A549 (cell line): Measurements from ENCODE around the gene EPHA5.

ENCODE experiments used
- CEBPB ChIP-seq, 2 experiments: fragments of >200 bp in 1 of 2; sonication (Bioruptor Twin) in 1 of 2; formaldehyde crosslinking in 1 of 2; IDR thresholded peaks; 2 replicates each; pipeline ENCODE4 v1.6.1; 2012 to 2016
- EP300 ChIP-seq, 2 experiments: fragments of >200 bp; sonication (Bioruptor Twin); formaldehyde crosslinking; IDR thresholded peaks; 2 replicates in 1 of 2; 3 replicates in 1 of 2; pipeline ENCODE4 v1.6.1; 2016 to 2017
- FOSL2 ChIP-seq, 2 experiments: fragments of 450-650 bp in 1 of 2; fragments of >200 bp in 1 of 2; sonication (Bioruptor Twin) in 1 of 2; formaldehyde crosslinking; IDR thresholded peaks; 2 replicates each; pipeline versions ENCODE4 v1.5.0 to v1.6.1; 2016 to 2020; ENCODE audit warnings: mild to moderate bottlenecking in 1 of 2, moderate library complexity in 1 of 2
- HDAC2 ChIP-seq: fragments of 200-600 bp; sonication (generic); IDR thresholded peaks from 2 replicates; pipeline ENCODE4 v1.6.1; 2016
- MAFK ChIP-seq: fragments of 450-650 bp; IDR thresholded peaks from 2 replicates; pipeline ENCODE4 v1.6.1; 2014; ENCODE audit not compliant: partially characterized antibody
- POLR2A ChIP-seq: IDR thresholded peaks from 2 replicates; pipeline ENCODE4 v1.6.1; 2012; ENCODE audit warnings: mild to moderate bottlenecking, low read length
- RAD21 ChIP-seq, 2 experiments: fragments of >200 bp in 1 of 2; sonication (Bioruptor Twin) in 1 of 2; formaldehyde crosslinking in 1 of 2; IDR thresholded peaks in 1 of 2; conservative IDR thresholded peaks in 1 of 2; 2 replicates in 1 of 2; 3 replicates in 1 of 2; pipeline ENCODE4 v1.6.1; 2012 to 2018; ENCODE audit warnings: inconsistent platforms in 1 of 2
- RNF2 ChIP-seq: fragments of 200-600 bp; sonication (generic); IDR thresholded peaks from 2 replicates; pipeline ENCODE4 v1.6.1; 2016; ENCODE audit warnings: low read depth, mild to moderate bottlenecking, antibody characterized with exemption, moderate library complexity, borderline replicate concordance
- TF ChIP-seq, protein P1 (sequence below): fragments of >200 bp; sonication (Bioruptor Twin); formaldehyde crosslinking; IDR thresholded peaks from 3 replicates; pipeline ENCODE4 v1.5.1; 2016
- TF ChIP-seq, protein P2 (sequence below): fragments of 250-450 bp; sonication (Bioruptor Pico); IDR thresholded peaks from 2 replicates; pipeline ENCODE4 v1.5.0; 2021; ENCODE audit warnings: mild to moderate bottlenecking, moderate library complexity, borderline replicate concordance

DNA sequence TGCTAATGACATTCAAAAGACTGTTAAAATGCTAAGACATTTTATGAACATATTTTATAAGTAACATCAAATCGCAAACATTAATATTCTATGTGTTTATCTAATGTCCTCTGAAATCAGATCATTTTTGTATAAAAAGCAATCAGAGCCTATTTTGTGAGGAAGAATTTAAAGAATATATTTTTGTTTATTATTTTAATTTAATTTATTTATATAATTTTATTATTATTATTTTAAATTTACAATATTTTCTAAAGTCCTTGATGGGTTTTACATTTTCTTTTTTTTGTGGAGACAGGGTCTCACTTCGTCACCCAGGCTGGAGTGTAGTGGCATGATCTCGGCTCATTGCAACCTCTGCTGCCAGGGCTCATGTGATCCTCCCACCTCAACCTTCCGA is 262.8 kb downstream of the EPHA5 start:
- TF ChIP-seq, protein P1, sequence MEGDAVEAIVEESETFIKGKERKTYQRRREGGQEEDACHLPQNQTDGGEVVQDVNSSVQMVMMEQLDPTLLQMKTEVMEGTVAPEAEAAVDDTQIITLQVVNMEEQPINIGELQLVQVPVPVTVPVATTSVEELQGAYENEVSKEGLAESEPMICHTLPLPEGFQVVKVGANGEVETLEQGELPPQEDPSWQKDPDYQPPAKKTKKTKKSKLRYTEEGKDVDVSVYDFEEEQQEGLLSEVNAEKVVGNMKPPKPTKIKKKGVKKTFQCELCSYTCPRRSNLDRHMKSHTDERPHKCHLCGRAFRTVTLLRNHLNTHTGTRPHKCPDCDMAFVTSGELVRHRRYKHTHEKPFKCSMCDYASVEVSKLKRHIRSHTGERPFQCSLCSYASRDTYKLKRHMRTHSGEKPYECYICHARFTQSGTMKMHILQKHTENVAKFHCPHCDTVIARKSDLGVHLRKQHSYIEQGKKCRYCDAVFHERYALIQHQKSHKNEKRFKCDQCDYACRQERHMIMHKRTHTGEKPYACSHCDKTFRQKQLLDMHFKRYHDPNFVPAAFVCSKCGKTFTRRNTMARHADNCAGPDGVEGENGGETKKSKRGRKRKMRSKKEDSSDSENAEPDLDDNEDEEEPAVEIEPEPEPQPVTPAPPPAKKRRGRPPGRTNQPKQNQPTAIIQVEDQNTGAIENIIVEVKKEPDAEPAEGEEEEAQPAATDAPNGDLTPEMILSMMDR, result no peak
- TF ChIP-seq HDAC2 (no peak), EP300 (IDR thresholded peaks at IDR 0.05) (no peak), MAFK (no peak), FOSL2 (IDR thresholded peaks at IDR 0.05) (no peak), FOSL2 (CRISPR knock-in tag; IDR thresholded peaks at IDR 0.05) (no peak), POLR2A (no peak), CEBPB (IDR thresholded peaks at IDR 0.05) (no peak), RAD21 (conservative IDR thresholded peaks at IDR 0.05 in 1 of 2, IDR thresholded peaks at IDR 0.05 in 1 of 2) (no peak), RNF2 (no peak)
- TF ChIP-seq, protein P2, sequence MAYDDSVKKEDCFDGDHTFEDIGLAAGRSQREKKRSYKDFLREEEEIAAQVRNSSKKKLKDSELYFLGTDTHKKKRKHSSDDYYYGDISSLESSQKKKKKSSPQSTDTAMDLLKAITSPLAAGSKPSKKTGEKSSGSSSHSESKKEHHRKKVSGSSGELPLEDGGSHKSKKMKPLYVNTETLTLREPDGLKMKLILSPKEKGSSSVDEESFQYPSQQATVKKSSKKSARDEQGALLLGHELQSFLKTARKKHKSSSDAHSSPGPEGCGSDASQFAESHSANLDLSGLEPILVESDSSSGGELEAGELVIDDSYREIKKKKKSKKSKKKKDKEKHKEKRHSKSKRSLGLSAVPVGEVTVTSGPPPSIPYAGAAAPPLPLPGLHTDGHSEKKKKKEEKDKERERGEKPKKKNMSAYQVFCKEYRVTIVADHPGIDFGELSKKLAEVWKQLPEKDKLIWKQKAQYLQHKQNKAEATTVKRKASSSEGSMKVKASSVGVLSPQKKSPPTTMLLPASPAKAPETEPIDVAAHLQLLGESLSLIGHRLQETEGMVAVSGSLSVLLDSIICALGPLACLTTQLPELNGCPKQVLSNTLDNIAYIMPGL (CRISPR knock-in tag), result no peak
